ENCODE data around the gene ZNF655.

The ZNF655 gene

GRCh38 chr7:99599836-99600235 lies 41.4 kb downstream of the ZNF655 start:
- TF ChIP-seq ZBTB7A (IDR thresholded peaks at IDR 0.05; ENCODE audit: low read depth) = no peak
- TF ChIP-seq TAF1 (IDR thresholded peaks at IDR 0.05; ENCODE audit: low read depth) = no peak

GRCh38 chr7:99601656-99602310 lies 43.3 kb downstream of the ZNF655 start:
- TF ChIP-seq USF1 (IDR thresholded peaks at IDR 0.05) = no peak
- no peak for TF ChIP-seq CEBPB (IDR thresholded peaks at IDR 0.05)
- TF ChIP-seq TEAD4 (IDR thresholded peaks at IDR 0.05) = no peak
- TF ChIP-seq EP300 (IDR thresholded peaks at IDR 0.05; ENCODE audit: borderline replicate concordance) = no peak
- TF ChIP-seq YY1 (IDR thresholded peaks at IDR 0.05; ENCODE audit: low read depth) = no peak
- no peak for TF ChIP-seq CREB1 (IDR thresholded peaks at IDR 0.05; ENCODE audit: low read depth)
- TF ChIP-seq RAD21 (IDR thresholded peaks at IDR 0.05; ENCODE audit: low read depth) = no peak
- no peak for TF ChIP-seq MAX (IDR thresholded peaks at IDR 0.05)
- no peak for TF ChIP-seq FOXM1 (IDR thresholded peaks at IDR 0.05; ENCODE audit: borderline replicate concordance, low read depth)
- no peak for TF ChIP-seq TAF1 (IDR thresholded peaks at IDR 0.05; ENCODE audit: low read depth)
- TF ChIP-seq REST (IDR thresholded peaks at IDR 0.05; ENCODE audit: low read depth) = no peak
- TF ChIP-seq ZBTB7A (IDR thresholded peaks at IDR 0.05; ENCODE audit: low read depth) = no peak
- TF ChIP-seq EGR1 (IDR thresholded peaks at IDR 0.05) = no peak
- no peak for TF ChIP-seq TCF12 (IDR thresholded peaks at IDR 0.05; ENCODE audit: low read depth)

GRCh38 chr7:99605527-99605926 lies 47.1 kb downstream of the ZNF655 start:
- TF ChIP-seq REST (IDR thresholded peaks at IDR 0.05; ENCODE audit: low read depth) (no peak), YY1 (IDR thresholded peaks at IDR 0.05; ENCODE audit: low read depth) (no peak), TEAD4 (IDR thresholded peaks at IDR 0.05) (no peak), USF1 (IDR thresholded peaks at IDR 0.05) (no peak), EGR1 (IDR thresholded peaks at IDR 0.05) (no peak), MAX (IDR thresholded peaks at IDR 0.05) (no peak), TCF12 (IDR thresholded peaks at IDR 0.05; ENCODE audit: low read depth) (no peak), EP300 (IDR thresholded peaks at IDR 0.05; ENCODE audit: borderline replicate concordance) (no peak), TAF1 (IDR thresholded peaks at IDR 0.05; ENCODE audit: low read depth) (no peak), CREB1 (IDR thresholded peaks at IDR 0.05; ENCODE audit: low read depth) (no peak), RAD21 (IDR thresholded peaks at IDR 0.05; ENCODE audit: low read depth) (no peak), NFIC (IDR thresholded peaks at IDR 0.05) (no peak), CEBPB (IDR thresholded peaks at IDR 0.05) (no peak), ZBTB7A (IDR thresholded peaks at IDR 0.05; ENCODE audit: low read depth) (no peak)

- TF ChIP-seq TEAD4 (IDR thresholded peaks at IDR 0.05) (no peak), MAX (IDR thresholded peaks at IDR 0.05) (no peak), ZBTB7A (IDR thresholded peaks at IDR 0.05; ENCODE audit: low read depth) (no peak), NFIC (IDR thresholded peaks at IDR 0.05) (no peak), EP300 (IDR thresholded peaks at IDR 0.05; ENCODE audit: borderline replicate concordance) (no peak), TCF12 (IDR thresholded peaks at IDR 0.05; ENCODE audit: low read depth) (no peak), CEBPB (IDR thresholded peaks at IDR 0.05) (no peak), TAF1 (IDR thresholded peaks at IDR 0.05; ENCODE audit: low read depth) (no peak), EGR1 (IDR thresholded peaks at IDR 0.05) (no peak), USF1 (IDR thresholded peaks at IDR 0.05) (no peak), REST (IDR thresholded peaks at IDR 0.05; ENCODE audit: low read depth) (no peak), YY1 (IDR thresholded peaks at IDR 0.05; ENCODE audit: low read depth) (no peak), FOXM1 (IDR thresholded peaks at IDR 0.05; ENCODE audit: borderline replicate concordance, low read depth) (no peak), RAD21 (IDR thresholded peaks at IDR 0.05; ENCODE audit: low read depth) (no peak), CREB1 (IDR thresholded peaks at IDR 0.05; ENCODE audit: low read depth) (no peak)
Measured at GRCh38 chr7:99606531-99606930, 48.1 kb downstream of the ZNF655 start.
